NCI-H526 treated with DMSO at 0.1 percent for 48 hours (cell line): Measurements from ENCODE around the gene ADRB1.
A peak's percentile ranks its signal among the peaks of the same experiment; 100 is the strongest.

Source experiments
- DNase-seq: peaks from one replicate; lab custom pipeline; 2025; lab: John Stamatoyannopoulos, UW

ADRB1 gene

DNA sequence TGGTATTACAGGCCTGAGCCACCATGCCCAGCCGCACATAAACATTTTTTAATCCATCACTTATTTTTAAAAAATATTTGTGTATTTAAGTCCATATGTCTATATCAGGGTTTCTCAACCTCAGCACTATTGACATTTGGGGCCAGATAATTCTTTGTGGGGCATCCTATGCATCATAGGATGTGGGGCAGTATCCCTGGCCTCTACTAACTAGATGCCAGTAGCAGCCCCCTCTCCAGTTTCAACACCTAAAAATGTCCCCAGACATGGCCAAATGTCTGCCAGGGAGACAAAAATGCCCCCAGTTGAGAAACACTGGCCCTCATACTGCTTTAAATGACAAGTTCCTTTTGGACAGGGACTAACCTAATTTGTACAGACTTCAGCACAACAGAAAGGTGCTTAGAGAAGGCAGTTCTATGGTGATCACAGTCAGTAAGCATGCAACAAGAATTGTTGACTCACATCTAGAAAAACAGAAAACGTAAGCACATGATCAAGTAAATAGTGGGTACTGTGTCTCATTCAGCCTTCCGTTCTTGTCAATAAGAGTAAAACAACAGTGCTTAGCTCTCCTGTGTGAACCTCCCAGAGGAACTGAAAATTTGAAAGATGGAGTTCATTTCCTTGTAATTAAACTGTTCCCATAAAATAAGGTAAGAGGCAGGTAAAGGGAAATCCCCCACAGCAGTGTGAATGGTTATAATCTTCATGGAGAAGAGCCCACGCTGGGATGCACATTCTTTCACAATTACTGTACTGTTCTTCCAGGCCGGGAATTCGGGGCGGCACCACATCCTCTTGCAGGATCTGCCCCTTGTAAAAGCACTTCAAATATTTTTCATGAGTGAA is 17.3 kb upstream of the ADRB1 start:
- no peak for DNase-seq

DNA sequence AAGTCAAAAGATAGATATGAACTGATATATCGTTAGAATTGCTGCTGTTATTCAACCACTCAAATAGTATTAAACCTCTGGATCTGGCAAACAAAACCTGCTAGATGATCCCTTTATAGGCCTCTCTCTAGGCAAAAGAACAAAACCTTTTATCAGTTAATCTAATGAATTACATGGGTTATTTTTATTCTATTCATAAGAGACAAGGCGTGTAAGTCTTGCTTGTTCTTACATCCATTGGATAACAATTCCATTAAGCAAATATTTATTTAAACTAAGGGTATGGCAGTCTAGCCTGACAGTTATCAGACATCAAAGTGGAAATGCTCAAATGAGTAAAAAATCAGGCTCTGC is 16.6 kb upstream of the ADRB1 start:
- DNase-seq = no peak

DNA sequence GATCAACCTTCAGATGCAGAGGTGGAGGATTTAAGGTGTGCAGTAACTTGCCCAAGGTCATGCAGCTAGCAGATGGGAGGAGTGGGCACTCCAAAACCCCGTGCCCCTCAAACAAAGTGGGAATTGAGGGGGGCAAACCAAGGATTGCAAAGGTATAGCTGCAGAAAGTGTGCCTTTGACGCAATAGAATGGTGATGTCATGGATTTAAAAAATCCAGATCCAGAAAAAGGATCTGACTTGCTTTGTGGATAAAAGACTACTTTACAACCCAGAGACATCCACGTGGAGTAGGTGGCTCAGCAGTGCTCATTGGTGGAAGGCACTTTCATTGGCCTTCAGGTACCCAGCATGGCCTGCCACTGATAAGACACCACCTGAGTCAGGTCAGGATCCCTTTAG is 15.7 kb upstream of the ADRB1 start:
- no peak for DNase-seq

DNA sequence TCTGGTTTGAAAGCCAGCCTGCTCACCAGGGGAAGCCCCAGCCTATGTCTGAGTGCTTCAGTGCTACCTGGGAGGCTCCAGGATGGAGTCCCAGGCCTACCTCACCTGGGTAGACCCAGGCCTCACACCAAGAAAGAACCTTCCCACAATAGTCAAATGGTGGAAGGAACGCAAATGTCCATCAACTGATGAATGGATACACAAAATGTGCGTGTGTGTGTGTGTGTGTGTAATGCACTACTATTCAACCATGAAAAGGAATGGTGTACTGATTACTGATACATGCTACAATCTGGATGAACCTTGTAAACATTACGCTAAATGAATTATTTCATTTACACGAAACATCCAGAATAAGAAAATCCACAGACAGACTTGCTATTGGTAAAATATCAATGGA is 15.2 kb upstream of the ADRB1 start:
- no peak for DNase-seq

DNA sequence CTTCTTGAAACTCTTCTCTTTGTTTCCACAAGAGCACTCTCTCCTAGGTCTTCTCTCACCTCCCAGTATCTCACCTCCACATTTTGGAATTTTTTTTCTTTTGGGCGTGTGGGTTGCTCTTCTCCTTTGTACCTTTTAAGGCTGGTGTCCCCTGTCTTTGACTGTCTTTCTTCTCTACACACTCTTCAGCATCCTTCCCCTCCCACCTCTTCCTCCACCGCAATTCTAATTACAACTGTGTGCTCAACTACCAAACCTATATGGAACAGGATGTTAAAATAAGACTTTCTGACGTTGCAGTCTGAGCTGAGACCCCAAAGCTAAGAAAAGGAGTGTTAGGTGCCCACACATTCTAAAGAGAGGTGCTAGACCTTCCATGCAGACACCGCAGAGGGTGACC is 14.0 kb upstream of the ADRB1 start:
- DNase-seq = no peak

DNA sequence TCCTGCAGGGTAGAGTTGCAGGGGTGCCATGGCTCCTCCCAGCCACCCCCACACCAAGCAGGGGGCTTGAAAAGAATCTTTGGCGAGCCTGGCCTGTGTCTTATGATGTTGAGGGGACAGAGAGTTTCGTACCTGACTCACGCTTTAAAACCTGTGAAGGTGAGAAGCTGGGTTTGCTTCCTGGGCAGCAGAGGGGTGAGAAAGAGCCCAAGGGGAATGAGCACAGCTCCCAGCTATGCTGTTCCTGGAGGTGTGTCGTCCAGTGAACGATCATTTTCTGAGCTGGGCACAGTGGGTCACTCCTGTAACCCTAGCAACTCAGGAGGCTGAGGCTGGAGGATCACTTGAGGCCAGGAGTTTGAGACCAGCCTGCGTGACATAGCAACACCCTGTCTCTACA is 13.5 kb upstream of the ADRB1 start:
- DNase-seq = no peak

DNA sequence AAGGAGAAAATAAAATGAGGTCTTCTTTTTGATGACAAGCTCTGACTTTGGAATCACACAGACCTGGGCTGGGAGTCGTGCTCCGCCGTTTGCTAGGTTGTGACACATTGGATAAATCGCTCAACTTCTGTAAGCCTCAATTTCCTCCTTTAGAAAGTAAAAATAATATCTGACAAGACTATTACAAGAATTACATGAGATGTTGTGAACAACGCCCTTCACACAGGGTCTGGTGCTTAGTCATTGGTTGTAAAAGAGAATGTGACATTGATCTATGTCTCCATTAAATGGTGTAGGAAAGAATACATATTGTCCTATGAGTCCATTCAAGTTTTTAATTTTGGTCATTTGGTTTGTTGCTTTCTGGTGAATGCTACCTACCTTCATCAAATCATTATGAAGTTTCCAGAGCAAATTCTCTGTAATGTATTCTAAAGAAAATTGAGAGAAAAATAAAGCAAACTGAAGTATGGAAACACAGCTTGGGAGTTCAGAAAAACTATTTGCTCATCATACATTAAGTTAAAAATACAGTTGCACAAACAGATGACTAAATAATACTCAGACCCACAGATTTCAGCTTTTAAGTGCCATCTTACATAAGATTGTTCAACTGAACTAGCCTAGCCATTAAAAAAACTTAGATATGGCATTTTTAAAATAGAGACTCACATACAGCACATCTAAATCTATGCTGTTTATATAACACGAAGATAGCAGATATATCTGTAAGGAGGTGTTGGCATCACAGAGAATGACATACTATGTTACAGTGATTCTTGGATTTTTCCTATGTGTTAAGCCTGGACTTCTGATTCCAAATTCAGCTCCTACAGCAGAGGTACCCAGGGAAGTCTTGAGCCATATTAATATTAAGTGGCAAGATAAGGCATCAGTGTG is 12.3 kb upstream of the ADRB1 start:
- DNase-seq = no peak

DNA sequence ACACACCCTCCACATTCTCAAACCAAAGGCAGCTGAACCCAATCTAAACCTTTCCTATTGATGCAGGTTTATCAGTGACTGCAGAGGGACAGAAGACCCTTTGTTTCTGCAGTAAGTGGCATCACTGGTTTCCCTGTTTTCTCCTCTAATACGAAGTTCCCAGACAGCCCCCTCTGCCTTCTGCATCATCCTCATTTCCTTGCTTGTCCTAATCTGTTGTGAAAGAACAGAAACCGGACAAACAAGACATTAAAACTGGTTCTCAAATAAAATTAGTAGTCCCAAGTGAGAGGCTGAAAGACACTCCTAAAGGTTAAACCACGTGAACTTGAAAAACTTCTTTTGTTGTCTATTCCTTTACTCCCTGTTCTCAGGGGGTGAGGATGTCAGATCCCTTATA is 10.1 kb upstream of the ADRB1 start:
- DNase-seq = no peak

DNA sequence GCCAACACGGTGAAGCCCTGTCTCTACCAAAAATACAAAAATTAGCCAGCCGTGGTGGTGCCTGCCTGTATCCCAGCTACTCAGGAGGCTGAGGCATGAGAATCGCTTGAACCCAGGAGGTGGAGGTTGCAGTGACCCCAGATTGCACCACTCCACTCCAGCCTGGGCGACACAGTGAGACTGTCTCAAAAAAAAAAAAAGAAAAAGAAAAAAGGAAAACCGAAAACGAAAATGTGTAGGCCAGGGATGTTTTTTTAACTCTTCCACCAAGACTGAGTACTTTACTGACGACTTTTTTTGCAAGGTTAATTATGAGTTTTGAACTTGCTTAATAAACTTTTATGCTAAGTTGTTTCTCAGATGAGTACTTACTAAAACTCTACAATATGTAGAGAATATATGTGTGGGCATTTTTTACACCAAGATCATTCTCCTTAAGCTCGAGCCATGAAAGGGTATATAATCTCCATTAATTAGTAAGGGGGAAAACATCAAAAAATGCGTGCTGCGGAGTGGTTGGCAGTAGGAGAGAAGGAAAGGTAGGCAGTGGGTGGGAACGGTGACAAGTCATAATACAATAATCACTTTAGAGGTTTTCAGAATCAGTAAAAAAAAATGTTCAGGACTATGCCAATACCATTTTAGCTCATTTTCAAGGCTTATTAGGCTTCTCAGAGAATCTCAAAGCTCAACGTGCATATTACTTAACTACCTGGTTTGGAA is 8.6 kb upstream of the ADRB1 start:
- no peak for DNase-seq

DNA sequence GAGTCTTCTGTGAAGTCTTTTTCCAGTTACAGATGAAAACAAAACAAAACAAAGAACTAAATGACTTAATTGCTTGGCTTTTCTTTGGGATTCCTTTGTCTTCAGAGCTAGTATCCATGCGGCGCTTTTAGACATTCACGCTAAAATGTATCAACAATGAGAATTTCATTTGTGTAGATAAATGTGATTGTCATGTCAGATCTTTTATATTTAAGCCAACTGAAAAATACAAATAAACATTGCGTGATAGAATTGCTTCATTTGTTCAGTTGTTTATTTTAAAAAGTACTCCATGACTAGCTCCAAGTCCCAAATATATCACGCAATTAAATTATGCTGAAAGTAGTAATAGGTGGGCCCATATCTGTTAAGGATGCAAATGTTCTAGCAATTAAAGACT is 7.9 kb upstream of the ADRB1 start:
- DNase-seq = no peak

DNA sequence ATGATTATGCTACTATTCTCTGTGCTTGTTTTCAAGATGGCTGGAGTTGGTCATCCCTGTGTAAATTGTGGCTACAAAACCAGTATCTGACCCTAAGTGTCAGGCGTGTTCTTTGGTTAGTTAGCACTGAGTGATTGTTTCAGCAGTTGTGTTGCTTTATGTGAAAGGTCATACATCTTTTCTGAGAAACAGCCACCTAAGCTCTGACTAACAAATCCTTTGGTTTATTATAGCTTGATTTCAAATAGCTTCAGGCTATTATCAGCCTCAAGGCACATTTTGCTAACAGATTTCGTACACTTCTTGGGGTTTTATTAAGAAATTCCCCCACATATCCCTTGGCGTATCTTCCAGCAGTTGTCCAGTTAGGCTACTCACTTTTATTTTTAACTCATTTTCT is 4.8 kb upstream of the ADRB1 start:
- no peak for DNase-seq

DNA sequence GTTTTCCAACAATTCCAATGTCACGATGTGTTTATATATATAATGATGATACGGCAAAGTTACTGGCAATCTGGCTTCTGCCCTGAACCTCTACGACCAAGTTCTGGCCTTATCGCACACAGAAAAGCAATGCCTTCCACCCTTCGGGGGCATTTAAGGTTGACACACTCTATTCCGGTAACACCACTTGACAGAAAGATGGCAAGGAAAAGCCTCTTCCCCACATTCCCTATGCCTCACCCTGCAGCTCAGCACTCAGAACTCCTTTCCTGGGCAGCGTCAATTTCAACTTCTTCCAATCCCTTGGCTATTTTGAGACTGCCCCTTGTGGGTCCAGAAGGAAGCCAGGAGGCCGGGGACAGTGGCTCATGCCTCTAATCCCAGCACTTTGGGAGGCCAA is 2.5 kb upstream of the ADRB1 start:
- DNase-seq = no peak

DNA sequence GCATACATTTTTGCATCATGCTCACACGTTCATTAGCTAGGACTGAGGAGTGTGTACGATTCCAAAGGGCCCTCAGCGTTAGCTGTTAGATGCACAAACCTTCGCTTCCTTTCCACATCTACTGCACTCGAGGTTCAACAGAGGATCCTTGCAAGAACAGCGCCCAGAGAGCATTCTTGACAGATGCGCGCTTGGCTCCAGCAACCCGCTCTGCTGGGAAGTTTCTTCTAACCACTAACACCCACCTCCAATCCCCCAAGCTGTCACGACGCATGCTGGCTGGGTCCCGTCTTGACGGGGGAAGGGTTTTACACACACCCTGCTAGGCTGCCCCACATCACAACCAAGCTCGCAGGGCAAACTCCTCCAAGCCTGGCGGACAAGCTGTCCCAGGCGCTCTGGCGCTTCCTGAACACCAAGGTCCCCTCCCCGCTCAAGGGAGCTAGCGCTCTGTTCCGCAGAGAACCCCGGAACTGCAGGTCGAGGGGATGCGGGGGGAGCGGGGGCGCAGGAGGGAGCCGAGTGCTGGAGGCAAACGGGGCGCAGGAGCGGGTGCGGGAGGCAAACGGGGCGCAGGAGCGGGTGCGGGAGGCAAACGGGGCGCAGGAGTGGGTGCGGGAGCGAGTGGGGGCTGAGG is 653 bp upstream of the ADRB1 start:
- DNase-seq = peak; percentile 47

DNA sequence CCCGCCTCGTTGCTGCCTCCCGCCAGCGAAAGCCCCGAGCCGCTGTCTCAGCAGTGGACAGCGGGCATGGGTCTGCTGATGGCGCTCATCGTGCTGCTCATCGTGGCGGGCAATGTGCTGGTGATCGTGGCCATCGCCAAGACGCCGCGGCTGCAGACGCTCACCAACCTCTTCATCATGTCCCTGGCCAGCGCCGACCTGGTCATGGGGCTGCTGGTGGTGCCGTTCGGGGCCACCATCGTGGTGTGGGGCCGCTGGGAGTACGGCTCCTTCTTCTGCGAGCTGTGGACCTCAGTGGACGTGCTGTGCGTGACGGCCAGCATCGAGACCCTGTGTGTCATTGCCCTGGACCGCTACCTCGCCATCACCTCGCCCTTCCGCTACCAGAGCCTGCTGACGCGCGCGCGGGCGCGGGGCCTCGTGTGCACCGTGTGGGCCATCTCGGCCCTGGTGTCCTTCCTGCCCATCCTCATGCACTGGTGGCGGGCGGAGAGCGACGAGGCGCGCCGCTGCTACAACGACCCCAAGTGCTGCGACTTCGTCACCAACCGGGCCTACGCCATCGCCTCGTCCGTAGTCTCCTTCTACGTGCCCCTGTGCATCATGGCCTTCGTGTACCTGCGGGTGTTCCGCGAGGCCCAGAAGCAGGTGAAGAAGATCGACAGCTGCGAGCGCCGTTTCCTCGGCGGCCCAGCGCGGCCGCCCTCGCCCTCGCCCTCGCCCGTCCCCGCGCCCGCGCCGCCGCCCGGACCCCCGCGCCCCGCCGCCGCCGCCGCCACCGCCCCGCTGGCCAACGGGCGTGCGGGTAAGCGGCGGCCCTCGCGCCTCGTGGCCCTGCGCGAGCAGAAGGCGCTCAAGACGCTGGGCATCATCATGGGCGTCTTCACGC is 825 bp downstream of the ADRB1 start:
- DNase-seq = no peak

DNA sequence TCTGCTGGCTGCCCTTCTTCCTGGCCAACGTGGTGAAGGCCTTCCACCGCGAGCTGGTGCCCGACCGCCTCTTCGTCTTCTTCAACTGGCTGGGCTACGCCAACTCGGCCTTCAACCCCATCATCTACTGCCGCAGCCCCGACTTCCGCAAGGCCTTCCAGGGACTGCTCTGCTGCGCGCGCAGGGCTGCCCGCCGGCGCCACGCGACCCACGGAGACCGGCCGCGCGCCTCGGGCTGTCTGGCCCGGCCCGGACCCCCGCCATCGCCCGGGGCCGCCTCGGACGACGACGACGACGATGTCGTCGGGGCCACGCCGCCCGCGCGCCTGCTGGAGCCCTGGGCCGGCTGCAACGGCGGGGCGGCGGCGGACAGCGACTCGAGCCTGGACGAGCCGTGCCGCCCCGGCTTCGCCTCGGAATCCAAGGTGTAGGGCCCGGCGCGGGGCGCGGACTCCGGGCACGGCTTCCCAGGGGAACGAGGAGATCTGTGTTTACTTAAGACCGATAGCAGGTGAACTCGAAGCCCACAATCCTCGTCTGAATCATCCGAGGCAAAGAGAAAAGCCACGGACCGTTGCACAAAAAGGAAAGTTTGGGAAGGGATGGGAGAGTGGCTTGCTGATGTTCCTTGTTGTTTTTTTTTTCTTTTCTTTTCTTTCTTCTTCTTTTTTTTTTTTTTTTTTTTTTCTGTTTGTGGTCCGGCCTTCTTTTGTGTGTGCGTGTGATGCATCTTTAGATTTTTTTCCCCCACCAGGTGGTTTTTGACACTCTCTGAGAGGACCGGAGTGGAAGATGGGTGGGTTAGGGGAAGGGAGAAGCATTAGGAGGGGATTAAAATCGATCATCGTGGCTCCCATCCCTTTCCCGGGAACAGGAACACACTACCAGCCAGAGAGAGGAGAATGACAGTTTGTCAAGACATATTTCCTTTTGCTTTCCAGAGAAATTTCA is 1.7 kb downstream of the ADRB1 start:
- DNase-seq = peak; percentile 39

DNA sequence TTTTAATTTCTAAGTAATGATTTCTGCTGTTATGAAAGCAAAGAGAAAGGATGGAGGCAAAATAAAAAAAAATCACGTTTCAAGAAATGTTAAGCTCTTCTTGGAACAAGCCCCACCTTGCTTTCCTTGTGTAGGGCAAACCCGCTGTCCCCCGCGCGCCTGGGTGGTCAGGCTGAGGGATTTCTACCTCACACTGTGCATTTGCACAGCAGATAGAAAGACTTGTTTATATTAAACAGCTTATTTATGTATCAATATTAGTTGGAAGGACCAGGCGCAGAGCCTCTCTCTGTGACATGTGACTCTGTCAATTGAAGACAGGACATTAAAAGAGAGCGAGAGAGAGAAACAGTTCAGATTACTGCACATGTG is 2.4 kb downstream of the ADRB1 start:
- no peak for DNase-seq

DNA sequence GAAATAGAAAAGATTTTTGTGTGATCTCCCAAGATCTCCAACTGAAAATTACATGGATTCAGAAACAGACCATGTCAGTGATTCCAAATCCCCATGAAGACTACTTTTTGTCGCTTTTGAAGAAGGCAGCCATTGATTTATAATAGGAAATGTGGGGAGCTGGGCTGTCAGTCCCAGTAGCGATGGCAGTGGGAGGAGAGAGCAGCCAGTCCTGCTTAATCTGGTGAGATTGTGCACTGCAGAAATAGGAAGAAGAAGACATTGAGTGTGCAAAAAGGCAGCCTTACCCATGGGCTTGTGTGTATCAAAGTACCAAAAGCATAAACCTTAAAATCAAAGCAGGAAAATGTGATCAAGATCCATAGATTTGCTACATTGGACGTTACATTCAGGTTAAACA is 4.8 kb downstream of the ADRB1 start:
- no peak for DNase-seq

DNA sequence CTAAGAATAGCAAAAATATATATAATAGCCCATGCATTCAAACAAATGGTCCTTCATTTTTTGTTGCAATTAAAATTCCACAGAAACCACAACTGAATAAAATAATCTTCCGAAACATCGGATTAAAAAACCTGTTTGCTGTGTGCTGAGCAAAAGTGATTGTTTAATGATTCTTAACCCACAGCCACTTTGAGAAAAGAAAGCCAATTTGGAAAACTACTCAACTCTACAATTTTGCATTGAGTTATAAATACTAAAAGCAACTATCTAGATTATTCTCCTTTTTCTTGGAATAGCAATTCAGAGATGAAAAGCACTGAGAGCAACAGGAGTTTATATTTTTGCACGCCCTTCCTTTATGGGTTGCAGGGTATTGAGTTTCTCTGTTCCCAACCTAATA is 8.0 kb downstream of the ADRB1 start:
- DNase-seq = no peak

DNA sequence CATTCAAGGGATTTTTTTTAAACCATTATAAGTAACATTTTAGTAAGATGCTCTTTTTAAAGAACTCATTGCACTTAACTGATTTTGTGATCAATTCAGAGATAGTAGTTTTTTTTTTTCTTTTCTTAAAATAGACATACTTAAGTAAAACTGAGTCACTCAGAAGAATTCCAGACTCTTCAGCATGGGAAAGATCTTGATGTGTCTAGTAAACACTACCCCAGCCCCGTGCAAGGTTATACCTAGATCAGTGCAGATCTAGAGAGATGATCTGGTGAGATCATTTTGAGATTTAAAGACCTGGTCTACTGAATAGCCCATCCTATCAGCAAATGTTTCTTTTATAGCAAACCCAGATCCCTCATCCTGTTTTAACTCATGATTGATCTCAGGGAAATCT is 8.6 kb downstream of the ADRB1 start:
- no peak for DNase-seq

DNA sequence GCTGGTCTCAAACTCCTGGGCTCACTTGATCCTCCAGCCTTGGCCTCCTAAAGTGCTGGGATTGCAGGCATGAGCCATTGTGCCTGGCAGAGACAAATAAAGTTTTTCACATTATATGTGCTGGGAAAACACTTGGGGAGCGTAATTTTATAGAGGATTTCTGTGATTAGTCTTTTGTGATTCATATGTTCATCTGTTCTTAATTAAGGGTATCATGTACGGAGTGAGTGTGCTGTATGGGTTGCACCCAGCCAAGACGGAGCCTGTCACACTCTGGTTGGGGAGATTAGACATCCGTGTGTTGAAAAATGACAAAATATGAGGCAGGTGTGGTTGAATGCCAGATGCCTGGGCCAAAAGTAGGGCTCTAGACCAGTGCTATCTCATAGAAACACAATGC is 10.3 kb downstream of the ADRB1 start:
- no peak for DNase-seq
